HG03520 (cell line): Measurements from ENCODE around the gene FITM1.

ENCODE experiments used
- ATAC-seq: cut with Tn5 transposase; IDR thresholded peaks from one replicate; pipeline ENCODE4 v1.9.1; 2021; ENCODE audit warnings: mild to moderate bottlenecking, moderate library complexity; ENCODE audit not compliant: unreplicated experiment

Gene FITM1

GRCh38 chr14:24138396-24139271 lies 8.2 kb downstream of the FITM1 start:
- no peak for ATAC-seq

DNA sequence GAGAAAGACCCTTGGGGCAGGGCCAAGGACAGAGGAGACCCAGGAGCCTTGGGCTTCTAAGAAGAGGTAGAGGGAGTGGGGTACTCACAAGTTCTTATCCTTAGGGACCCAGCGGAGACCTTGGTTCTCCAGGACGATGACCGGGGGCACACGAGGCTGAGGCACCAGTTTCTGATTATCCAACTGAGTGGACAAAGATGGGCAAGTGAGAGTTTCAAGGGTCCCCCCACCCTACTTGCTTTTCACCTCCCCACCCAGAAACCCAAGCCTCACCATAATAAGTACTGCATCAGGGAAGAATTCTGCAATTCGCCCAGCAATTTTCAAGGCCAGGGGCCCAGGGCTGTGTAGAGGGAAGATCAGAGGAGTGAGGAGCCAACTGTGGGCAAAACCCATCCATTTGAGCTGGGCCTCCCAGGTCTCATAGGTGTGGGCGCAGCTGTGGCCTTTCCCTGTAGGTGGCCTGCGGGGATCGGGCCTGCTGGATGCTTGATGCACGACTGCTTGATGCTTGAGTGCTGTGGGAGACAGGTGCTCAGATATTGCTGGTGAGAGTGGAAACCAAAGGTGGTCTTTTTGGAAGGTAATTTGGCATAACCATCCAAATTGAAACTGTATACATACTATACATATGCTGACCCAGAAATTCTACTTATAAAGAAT lies 8.9 kb downstream of the FITM1 start:
- no peak for ATAC-seq

GRCh38 chr14:24141097-24141880 lies 10.8 kb downstream of the FITM1 start, which contains the start of gene EMC9:
TSS of gene EMC9 (minus strand) at chr14:24141591. CDS start at chr14:24141304, 287 bp downstream.
- ATAC-seq = peak; percentile 76

DNA sequence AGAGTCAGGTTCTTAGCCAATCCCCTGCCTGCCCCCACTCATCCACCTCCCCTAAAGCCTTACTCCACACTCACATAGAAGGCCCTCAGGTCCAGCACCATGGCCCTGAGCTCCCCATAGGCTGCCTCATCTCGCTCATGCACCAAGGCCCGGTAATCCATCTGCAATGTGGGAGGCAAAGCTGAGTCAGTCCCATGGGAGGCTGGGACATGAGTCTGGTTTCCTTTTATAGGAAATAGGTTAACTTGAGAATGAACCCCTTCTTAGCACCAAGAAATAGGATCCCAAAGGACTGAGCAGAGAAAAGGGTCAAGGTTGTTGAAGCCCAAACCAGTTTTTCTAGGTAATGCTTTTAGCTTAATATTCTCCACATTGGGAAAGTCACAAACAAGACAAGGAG lies 13.1 kb downstream of the FITM1 start:
- ATAC-seq = no peak

- ATAC-seq = no peak
Measured at GRCh38 chr14:24144451-24144850, 14.0 kb downstream of the FITM1 start.

DNA sequence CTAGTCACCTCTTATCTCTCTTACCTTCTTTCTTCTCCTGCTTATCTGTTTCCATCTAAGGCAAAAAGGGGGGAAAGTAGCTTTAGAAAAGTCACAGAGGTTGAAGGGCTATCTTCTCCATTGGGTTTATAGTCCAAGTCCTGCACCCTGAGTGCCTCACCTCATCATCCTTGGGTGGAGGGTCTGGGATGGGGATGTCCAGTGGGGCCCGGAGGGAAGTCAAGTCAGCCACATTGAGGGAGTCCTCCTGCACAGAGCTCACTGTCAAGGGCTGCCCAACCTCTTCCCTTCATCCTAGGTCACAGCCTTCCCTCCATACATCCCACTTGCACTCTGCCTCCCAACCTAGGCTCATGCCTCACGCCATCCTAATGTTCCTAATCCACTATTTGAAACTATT lies 14.8 kb downstream of the FITM1 start:
- ATAC-seq = no peak

- ATAC-seq = no peak
Measured at GRCh38 chr14:24145690-24146452, 15.4 kb downstream of the FITM1 start.

GRCh38 chr14:24146453-24146977 lies 16.1 kb downstream of the FITM1 start, which contains the start of gene PSME2:
TSS of gene PSME2 (minus strand) at chr14:24146610. CDS start at chr14:24146581, 29 bp downstream.
- peak; percentile 54 for ATAC-seq

DNA sequence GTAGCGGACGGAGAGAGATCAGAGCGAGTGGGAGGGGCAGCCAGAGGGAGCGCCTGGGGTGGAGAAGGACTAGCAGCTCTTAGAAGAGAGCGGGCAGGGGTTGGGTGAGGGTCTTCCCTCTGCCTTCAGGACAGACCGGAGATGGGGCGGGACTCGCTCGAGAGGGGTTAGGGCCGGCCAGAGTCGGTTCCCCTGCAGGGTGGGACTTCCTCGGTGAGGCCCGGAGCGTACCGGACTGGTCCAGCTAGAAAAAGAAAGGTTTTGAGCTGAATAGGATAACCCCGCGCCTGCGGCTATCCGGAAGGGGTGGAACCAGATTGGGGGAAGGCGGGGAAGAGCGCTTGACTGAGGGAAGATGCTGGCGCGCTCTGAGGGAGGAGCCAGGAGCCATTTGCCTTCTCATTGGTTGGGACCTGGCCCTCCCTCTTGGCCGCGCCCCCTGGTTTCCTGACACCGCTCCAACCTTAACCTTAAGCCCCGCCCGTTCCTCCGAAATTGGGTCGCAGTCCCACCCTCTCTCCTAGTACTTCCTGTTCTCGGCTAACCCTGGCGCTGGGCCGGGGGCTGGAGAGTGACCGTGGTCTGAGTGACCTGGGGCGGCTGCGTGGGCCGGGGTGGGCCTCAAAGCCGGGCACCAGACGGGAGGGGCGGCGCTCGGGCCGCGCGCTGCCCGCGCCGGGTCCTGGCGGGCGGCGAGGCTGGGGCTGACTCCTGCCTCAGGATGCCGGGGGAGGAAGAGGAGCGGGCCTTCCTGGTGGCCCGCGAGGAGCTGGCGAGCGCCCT lies 16.7 kb downstream of the FITM1 start, which contains the start of gene RNF31:
RNF31 (plus strand) TSS at position 521 of the 783 bp plus-strand sequence; CDS start at position 722, 201 bp downstream.
- peak; percentile 81 for ATAC-seq

- no peak for ATAC-seq
Measured at GRCh38 chr14:24147761-24148428, 17.4 kb downstream of the FITM1 start.

DNA sequence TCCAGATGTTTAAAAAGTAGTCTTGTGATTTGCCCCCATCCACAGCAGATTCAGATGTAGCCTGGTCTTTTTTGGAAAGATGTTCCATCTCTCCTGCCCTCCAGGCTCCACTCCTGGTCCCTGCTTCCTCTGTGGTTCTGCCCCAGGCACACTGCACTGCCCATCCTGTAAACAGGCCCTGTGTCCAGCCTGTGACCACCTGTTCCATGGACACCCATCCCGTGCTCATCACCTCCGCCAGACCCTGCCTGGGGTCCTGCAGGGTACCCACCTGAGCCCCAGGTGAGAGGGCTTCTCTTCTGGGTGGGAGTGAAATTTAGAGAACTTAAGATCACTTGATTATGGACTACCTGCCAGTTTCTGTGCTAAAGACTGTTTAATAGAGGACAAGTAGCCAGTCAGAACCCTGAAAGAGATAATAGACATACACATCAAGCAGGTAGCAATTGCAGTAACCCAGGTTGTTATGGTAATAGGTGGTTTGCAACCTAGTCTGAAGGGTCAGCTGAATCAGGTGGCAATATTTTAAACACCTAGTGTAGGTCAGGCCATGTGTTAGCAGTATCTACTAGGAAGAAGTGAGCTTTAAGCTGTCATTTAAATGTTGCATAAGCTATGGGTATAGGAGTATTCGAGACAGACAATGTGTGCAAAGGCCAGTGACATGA lies 19.0 kb downstream of the FITM1 start:
- ATAC-seq = no peak

- no peak for ATAC-seq
Measured at GRCh38 chr14:24150061-24150460, 19.6 kb downstream of the FITM1 start.

DNA sequence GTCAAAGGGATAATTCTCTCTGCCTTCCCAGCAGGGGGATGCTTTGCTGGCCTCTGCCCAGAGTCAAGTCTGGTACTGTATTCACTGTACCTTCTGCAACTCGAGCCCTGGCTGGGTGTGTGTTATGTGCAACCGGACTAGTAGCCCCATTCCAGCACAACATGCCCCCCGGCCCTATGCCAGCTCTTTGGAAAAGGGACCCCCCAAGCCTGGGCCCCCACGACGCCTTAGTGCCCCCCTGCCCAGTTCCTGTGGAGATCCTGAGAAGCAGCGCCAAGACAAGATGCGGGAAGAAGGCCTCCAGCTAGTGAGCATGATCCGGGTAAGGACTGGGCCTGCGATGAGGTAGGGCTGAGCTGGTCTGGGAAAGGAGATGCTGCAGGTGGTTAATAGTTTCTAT lies 20.1 kb downstream of the FITM1 start:
- ATAC-seq = no peak

- no peak for ATAC-seq
Measured at GRCh38 chr14:24150993-24151392, 20.5 kb downstream of the FITM1 start.

DNA sequence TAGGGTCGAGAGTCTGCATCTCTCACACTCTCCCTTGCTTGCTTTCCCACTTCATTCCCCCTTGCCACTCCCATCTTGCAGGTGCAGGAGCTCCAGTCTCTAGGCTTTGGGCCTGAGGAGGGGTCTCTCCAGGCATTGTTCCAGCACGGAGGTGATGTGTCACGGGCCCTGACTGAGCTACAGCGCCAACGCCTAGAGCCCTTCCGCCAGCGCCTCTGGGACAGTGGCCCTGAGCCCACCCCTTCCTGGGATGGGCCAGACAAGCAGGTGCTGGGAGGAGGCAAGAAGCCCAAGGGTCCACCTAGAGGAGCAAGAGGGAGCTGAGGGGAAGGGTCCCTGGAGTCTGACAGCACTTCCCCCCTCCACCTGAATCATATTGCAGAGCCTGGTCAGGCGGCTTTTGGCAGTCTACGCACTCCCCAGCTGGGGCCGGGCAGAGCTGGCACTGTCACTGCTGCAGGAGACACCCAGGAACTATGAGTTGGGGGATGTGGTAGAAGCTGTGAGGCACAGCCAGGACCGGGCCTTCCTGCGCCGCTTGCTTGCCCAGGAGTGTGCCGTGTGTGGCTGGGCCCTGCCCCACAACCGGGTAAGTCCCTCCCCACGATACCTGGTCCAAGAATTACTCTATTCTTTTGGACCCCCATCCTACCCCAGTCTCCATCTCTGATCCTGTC lies 21.1 kb downstream of the FITM1 start:
- no peak for ATAC-seq

DNA sequence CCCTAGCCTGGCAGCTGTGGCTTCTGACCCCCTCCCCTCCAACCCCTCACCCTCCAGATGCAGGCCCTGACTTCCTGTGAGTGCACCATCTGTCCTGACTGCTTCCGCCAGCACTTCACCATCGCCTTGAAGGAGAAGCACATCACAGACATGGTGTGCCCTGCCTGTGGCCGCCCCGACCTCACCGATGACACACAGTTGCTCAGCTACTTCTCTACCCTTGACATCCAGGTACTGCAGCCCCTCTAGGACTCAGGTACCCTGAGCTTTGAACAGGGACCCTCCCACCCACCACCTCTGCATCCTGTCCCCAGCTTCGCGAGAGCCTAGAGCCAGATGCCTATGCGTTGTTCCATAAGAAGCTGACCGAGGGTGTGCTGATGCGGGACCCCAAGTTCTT lies 24.6 kb downstream of the FITM1 start:
- no peak for ATAC-seq

GRCh38 chr14:24156840-24157239 lies 26.4 kb downstream of the FITM1 start:
- ATAC-seq = no peak

- ATAC-seq = no peak
Measured at GRCh38 chr14:24157331-24157730, 26.9 kb downstream of the FITM1 start.
